HG02759 (cell line): ENCODE results near the gene ANAPC2.

Experiments used
- ATAC-seq: cut with Tn5 transposase; IDR thresholded peaks from one replicate; pipeline ENCODE4 v1.9.1; 2021; ENCODE audit warnings: mild to moderate bottlenecking, moderate library complexity; ENCODE audit not compliant: unreplicated experiment

The ANAPC2 gene

GRCh38 chr9:137227853-137228505 lies 39.6 kb upstream of the ANAPC2 start:
- no peak for ATAC-seq

- no peak for ATAC-seq
Measured at GRCh38 chr9:137227054-137227852, 38.9 kb upstream of the ANAPC2 start, which contains the start of gene RNF224. Gene RNF224 (plus strand): TSS chr9:137227502. CDS start chr9:137228336, 834 bp downstream.

- ATAC-seq = no peak
Measured at GRCh38 chr9:137226338-137227053, 38.1 kb upstream of the ANAPC2 start.

GRCh38 chr9:137225699-137226331 lies 37.5 kb upstream of the ANAPC2 start:
- no peak for ATAC-seq

- no peak for ATAC-seq
Measured at GRCh38 chr9:137224830-137225694, 36.7 kb upstream of the ANAPC2 start, which contains the start of gene CYSRT1. Gene CYSRT1 (plus strand): TSS chr9:137225174. CDS start chr9:137225622, 448 bp downstream.

GRCh38 chr9:137223078-137223970 lies 35.0 kb upstream of the ANAPC2 start:
- peak; percentile 76 for ATAC-seq

- peak; percentile 5 for ATAC-seq
Measured at GRCh38 chr9:137222190-137223077, 34.1 kb upstream of the ANAPC2 start, which contains the start of gene RNF208. Gene RNF208 (minus strand): TSS chr9:137222240. CDS start chr9:137221212, 1,028 bp downstream.

GRCh38 chr9:137221506-137222111 lies 33.2 kb upstream of the ANAPC2 start:
- ATAC-seq = no peak

GRCh38 chr9:137221095-137221505 lies 32.7 kb upstream of the ANAPC2 start:
- ATAC-seq = no peak

- ATAC-seq = no peak
Measured at GRCh38 chr9:137220317-137221094, 32.1 kb upstream of the ANAPC2 start.

GRCh38 chr9:137219757-137220316 lies 31.5 kb upstream of the ANAPC2 start:
- no peak for ATAC-seq

GRCh38 chr9:137218754-137219271 lies 30.5 kb upstream of the ANAPC2 start:
- ATAC-seq = no peak

GRCh38 chr9:137218212-137218753 lies 29.9 kb upstream of the ANAPC2 start:
- ATAC-seq = no peak

- ATAC-seq = no peak
Measured at GRCh38 chr9:137217276-137218211, 29.2 kb upstream of the ANAPC2 start.
